Measurements from ENCODE around the gene DOCK3.
"Not testable (repeated sequence)": the region's sequence is repeated elsewhere in the genome, so short reads cannot be mapped to it uniquely, and the experiment has no call there.

GRCh38 chr3:51264166-51264565 lies 589.4 kb downstream of the DOCK3 start:
- not testable (repeated sequence) for TF ChIP-seq CTCF (conservative IDR thresholded peaks at IDR 0.05 in 1 of 2, IDR thresholded peaks at IDR 0.05 in 1 of 2; ENCODE audit: extremely low read depth in 1 of 2, insufficient read depth in 1 of 2, low read depth in 1 of 2, low read length in 2 of 2); EZH2 (IDR thresholded peaks at IDR 0.05; ENCODE audit: borderline replicate concordance, low read length)

Data from mammary epithelial cell (primary cell).